ENCODE measurements around the gene FAM161A.

- TF ChIP-seq CTCF (IDR thresholded peaks at IDR 0.05), result no peak
- TF ChIP-seq POLR2A (IDR thresholded peaks at IDR 0.05), result no peak
- no peak for TF ChIP-seq EP300 (IDR thresholded peaks at IDR 0.05)
These were observed 69.2 kb downstream of the FAM161A start for GRCh38 chr2:61784643-61785042.
